ENCODE measurements around the gene HNRNPUL1. TPM values are rescaled to one million over a fixed set of nuclear protein-coding genes. Genes with fewer than 3 reads are reported as not detected.

The HNRNPUL1 gene
- total and polyA plus RNA-seq, 9 of the 15 experiments (the other 6 are each of a cell fraction or from before 2014, with no cell fraction given): 7.3 to 211 (median 85.0) TPM

DNA sequence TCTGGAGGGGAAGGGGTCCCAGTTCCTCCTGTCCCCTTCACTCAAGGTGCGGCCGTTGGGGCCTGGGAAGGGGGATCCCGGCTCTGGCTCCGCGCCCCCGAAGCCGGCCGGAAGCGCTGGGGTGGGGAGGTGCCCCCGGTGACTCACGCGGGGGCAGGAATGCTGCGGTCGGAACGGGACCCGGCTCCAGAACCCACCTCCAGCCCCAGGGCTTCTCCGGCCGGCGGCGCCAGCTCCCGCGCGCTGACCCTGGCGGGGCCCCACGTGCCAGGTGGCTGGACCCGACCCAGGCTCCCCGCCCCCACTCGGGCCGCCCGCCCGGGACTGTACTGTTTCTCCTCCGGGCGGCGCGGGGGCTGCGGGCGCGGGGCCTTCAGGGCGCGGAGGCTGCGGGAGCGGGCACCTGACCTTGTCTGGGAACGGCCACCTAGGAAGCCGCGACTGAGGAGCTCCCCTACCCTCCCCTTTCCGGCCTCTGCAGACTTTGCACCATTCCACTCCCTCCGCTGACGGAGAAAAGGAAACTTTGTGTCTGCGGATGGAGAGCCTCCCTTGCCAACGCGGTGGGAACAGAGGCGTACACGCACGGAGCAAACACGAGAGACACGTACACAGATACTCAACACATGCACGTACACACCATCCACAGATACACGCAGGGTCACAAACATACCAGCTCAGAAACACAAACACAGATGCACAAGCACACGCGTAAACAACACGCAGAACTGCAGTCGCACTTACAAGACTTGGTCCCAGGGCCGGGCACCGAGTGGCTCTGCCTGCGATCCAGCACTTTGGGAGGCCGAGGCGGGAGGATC lies 37.9 kb upstream of the HNRNPUL1 start (continued):
- TF ChIP-seq, protein P1, sequence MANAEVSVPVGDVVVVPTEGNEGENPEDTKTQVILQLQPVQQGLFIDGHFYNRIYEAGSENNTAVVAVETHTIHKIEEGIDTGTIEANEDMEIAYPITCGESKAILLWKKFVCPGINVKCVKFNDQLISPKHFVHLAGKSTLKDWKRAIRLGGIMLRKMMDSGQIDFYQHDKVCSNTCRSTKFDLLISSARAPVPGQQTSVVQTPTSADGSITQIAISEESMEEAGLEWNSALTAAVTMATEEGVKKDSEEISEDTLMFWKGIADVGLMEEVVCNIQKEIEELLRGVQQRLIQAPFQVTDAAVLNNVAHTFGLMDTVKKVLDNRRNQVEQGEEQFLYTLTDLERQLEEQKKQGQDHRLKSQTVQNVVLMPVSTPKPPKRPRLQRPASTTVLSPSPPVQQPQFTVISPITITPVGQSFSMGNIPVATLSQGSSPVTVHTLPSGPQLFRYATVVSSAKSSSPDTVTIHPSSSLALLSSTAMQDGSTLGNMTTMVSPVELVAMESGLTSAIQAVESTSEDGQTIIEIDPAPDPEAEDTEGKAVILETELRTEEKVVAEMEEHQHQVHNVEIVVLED (CRISPR knock-in tag; IDR thresholded peaks at IDR 0.05): no peak
- TF ChIP-seq BACH1 (tag; IDR thresholded peaks at IDR 0.05): no peak
- TF ChIP-seq NONO (IDR thresholded peaks at IDR 0.05; ENCODE audit: low read depth in 2 of 2, low read length in 1 of 2): 0 out of 4 replicates have a peak, but pooled peaks of 1 of the 2 experiments have one; percentile 48
- no peak for TF ChIP-seq SREBF1 (IDR thresholded peaks at IDR 0.05; ENCODE audit: borderline replicate concordance, low read depth, low read length)
- peak; percentile 72 for TF ChIP-seq U2AF1 (optimal IDR thresholded peaks at IDR 0.05; ENCODE audit: low read depth, low read length)
- TF ChIP-seq BRCA1 (IDR thresholded peaks at IDR 0.05): no peak
- TF ChIP-seq BRCA1 (CRISPR knock-in tag; IDR thresholded peaks at IDR 0.05): 0 out of 2 replicates have a peak, but pooled peaks have one; percentile 26
- TF ChIP-seq TAF7 (tag; IDR thresholded peaks at IDR 0.05): no peak
- no peak for TF ChIP-seq ZNF121 (CRISPR knock-in tag; conservative IDR thresholded peaks at IDR 0.05)
- no peak; the same call in 1 of the 2 replicates for TF ChIP-seq SMARCC2 (IDR thresholded peaks at IDR 0.05; ENCODE audit: low read depth)
- TF ChIP-seq BHLHE40 (IDR thresholded peaks at IDR 0.05; ENCODE audit: low read length): peak; percentile 89
- TF ChIP-seq SREBF2 (CRISPR knock-in tag; IDR thresholded peaks at IDR 0.05): no peak
- TF ChIP-seq, protein P2, sequence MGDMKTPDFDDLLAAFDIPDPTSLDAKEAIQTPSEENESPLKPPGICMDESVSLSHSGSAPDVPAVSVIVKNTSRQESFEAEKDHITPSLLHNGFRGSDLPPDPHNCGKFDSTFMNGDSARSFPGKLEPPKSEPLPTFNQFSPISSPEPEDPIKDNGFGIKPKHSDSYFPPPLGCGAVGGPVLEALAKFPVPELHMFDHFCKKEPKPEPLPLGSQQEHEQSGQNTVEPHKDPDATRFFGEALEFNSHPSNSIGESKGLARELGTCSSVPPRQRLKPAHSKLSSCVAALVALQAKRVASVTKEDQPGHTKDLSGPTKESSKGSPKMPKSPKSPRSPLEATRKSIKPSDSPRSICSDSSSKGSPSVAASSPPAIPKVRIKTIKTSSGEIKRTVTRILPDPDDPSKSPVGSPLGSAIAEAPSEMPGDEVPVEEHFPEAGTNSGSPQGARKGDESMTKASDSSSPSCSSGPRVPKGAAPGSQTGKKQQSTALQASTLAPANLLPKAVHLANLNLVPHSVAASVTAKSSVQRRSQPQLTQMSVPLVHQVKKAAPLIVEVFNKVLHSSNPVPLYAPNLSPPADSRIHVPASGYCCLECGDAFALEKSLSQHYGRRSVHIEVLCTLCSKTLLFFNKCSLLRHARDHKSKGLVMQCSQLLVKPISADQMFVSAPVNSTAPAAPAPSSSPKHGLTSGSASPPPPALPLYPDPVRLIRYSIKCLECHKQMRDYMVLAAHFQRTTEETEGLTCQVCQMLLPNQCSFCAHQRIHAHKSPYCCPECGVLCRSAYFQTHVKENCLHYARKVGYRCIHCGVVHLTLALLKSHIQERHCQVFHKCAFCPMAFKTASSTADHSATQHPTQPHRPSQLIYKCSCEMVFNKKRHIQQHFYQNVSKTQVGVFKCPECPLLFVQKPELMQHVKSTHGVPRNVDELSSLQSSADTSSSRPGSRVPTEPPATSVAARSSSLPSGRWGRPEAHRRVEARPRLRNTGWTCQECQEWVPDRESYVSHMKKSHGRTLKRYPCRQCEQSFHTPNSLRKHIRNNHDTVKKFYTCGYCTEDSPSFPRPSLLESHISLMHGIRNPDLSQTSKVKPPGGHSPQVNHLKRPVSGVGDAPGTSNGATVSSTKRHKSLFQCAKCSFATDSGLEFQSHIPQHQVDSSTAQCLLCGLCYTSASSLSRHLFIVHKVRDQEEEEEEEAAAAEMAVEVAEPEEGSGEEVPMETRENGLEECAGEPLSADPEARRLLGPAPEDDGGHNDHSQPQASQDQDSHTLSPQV (IDR thresholded peaks at IDR 0.05): peak; percentile 84
- TF ChIP-seq, protein P3, sequence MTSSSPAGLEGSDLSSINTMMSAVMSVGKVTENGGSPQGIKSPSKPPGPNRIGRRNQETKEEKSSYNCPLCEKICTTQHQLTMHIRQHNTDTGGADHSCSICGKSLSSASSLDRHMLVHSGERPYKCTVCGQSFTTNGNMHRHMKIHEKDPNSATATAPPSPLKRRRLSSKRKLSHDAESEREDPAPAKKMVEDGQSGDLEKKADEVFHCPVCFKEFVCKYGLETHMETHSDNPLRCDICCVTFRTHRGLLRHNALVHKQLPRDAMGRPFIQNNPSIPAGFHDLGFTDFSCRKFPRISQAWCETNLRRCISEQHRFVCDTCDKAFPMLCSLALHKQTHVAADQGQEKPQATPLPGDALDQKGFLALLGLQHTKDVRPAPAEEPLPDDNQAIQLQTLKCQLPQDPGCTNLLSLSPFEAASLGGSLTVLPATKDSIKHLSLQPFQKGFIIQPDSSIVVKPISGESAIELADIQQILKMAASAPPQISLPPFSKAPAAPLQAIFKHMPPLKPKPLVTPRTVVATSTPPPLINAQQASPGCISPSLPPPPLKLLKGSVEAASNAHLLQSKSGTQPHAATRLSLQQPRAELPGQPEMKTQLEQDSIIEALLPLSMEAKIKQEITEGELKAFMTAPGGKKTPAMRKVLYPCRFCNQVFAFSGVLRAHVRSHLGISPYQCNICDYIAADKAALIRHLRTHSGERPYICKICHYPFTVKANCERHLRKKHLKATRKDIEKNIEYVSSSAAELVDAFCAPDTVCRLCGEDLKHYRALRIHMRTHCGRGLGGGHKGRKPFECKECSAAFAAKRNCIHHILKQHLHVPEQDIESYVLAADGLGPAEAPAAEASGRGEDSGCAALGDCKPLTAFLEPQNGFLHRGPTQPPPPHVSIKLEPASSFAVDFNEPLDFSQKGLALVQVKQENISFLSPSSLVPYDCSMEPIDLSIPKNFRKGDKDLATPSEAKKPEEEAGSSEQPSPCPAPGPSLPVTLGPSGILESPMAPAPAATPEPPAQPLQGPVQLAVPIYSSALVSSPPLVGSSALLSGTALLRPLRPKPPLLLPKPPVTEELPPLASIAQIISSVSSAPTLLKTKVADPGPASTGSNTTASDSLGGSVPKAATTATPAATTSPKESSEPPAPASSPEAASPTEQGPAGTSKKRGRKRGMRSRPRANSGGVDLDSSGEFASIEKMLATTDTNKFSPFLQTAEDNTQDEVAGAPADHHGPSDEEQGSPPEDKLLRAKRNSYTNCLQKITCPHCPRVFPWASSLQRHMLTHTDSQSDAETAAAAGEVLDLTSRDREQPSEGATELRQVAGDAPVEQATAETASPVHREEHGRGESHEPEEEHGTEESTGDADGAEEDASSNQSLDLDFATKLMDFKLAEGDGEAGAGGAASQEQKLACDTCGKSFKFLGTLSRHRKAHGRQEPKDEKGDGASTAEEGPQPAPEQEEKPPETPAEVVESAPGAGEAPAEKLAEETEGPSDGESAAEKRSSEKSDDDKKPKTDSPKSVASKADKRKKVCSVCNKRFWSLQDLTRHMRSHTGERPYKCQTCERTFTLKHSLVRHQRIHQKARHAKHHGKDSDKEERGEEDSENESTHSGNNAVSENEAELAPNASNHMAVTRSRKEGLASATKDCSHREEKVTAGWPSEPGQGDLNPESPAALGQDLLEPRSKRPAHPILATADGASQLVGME (CRISPR knock-in tag; IDR thresholded peaks at IDR 0.05): 0 out of 2 replicates have a peak, but pooled peaks have one; percentile 41
- no peak for TF ChIP-seq ZC3H8 (IDR thresholded peaks at IDR 0.05)
- TF ChIP-seq ZNF23 (CRISPR knock-in tag; IDR thresholded peaks at IDR 0.05): no peak

All from K562 (cell line).